Activated T-helper 17 cell treated with anti-CD3 and anti-CD28 coated beads, Interleukin-2, amount 50 U/mL, for 72 hours (primary cell): ENCODE results near the gene AP3S2. TPM values are rescaled to one million over a fixed set of nuclear protein-coding genes. Genes with fewer than 3 reads are reported as not detected.
A peak's percentile ranks its signal among the peaks of the same experiment; 100 is the strongest.

Experiments used
- ATAC-seq: fragments of 150-1000 bp; cut with Tn5 transposase; replicated peaks from 2 replicates; pipeline ENCODE4 v1.10.0; 2021; ENCODE audit warnings: mild to moderate bottlenecking, moderate library complexity
- H3K27ac Mint-ChIP-seq: one replicate; pipeline ENCODE4 v1.8.0; 2022; ENCODE audit warnings: mixed read lengths
- H3K27me3 Mint-ChIP-seq: one replicate; pipeline ENCODE4 v1.8.0; 2022; ENCODE audit warnings: mixed read lengths
- H3K36me3 Mint-ChIP-seq: one replicate; pipeline ENCODE4 v1.8.0; 2022; ENCODE audit warnings: low read depth, mild to moderate bottlenecking, mixed read lengths
- H3K4me1 Mint-ChIP-seq: one replicate; pipeline ENCODE4 v1.8.0; 2022; ENCODE audit warnings: mixed read lengths
- H3K4me3 Mint-ChIP-seq: one replicate; pipeline ENCODE4 v1.8.0; 2022; ENCODE audit warnings: mild to moderate bottlenecking, mixed read lengths
- H3K9me3 Mint-ChIP-seq: one replicate; pipeline ENCODE4 v1.8.0; 2022; ENCODE audit warnings: mixed read lengths
- total RNA-seq, 2 donors: library from RNA; stranded (reverse); gene quantifications; one replicate each; pipeline ENCODE4 v1.2.3, GENCODE V29; 2022

Gene AP3S2
- total RNA-seq, 2 donors from 2014 or later: 14.0 to 16.0 TPM

DNA sequence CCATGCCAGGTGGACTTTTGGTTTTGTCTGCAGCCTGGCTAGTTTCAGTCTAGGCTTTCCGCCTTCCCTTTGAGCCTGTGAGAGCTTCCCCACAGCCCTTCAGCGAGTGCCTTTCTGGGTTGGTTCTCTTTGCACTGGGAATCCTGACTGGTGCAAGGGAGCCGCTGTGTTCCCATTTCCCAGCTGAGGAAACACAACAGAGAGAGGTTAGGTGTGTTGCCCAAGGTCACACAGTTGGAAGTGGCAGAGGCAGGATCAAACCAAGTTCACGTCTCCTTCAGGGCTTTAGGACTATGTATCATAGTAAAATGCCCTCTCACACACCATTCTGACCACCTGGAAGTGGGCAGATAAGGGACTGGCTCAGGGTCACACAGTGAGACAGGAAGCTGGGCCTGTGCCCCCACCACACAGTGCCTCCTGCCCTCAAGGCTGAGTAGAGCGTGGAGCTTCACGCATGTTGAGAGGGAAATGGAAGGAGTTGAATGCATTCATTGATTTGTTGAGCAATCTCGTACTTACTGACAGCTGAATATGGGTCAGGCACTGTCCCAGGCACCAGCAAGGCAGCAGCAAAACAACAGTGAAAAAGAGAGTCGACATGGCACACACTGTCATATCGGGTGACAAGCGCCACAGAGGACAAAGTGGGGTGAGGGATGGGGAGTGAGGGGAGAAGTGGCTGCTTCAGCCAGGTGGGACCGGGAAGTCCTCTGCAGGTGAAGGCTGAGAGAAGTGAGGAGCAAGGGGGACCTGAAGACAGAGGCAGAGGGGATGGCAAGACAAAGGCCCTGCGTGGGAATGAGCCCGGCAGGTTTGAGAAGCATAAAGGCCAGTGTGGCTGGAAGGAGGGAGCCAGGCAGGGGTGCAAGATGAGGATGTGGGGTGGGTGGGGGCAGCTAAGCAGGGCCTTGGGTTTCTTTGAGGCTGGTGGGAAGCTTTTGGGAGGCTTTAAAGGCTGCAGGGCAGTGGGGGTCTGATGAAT lies 66.8 kb downstream of the AP3S2 start:
- Mint-ChIP-seq H3K27me3 (peaks cover 11% of the 10 kb centered on the region), H3K4me1 (peaks cover 5% of the 10 kb centered on the region), H3K4me3 (no peak overlapping the region), H3K36me3 (no peaks in the 10 kb centered on the region), H3K27ac (no peak overlapping the region), H3K9me3 (no peaks in the 10 kb centered on the region)
- ATAC-seq: no peak

DNA sequence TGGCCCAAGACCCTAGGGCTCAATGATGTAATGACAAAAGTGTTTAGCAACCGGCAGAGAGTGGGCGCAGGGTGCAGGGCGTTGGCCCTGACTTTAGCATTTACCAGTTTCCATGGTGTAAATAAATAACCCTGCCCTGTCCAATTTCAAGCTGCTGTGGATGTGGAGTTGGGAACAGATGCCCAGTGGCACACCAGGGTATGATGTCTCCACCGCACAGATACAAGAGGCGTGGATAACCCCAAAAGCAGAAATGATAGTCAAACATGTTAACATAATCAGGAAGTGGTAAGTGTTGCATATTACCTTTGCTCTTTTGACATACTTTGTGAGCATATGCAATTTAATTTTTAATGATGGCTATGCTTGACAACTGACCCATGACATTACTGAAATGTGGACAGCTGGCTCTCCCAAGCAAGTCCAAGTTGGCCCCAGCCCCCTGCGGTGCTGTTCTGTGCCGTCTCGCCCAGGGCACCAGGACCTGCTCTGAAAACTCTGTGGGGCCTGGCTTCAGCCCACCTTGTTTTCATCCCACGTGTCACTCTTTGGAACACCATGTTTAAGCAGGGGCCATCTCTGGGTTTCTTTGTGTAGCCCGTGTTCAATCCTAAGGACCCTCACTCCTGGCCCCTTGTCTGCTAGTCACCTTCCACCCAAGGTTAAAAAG lies 68.4 kb downstream of the AP3S2 start:
- ATAC-seq: no peak
- H3K27me3 Mint-ChIP-seq: peaks cover 16% of the 10 kb centered on the region
- no peak overlapping the region for H3K4me3 Mint-ChIP-seq
- H3K4me1 Mint-ChIP-seq: peaks cover 3% of the 10 kb centered on the region
- no peak overlapping the region for H3K27ac Mint-ChIP-seq
- H3K36me3 Mint-ChIP-seq: no peaks in the 10 kb centered on the region
- H3K9me3 Mint-ChIP-seq: no peaks in the 10 kb centered on the region

DNA sequence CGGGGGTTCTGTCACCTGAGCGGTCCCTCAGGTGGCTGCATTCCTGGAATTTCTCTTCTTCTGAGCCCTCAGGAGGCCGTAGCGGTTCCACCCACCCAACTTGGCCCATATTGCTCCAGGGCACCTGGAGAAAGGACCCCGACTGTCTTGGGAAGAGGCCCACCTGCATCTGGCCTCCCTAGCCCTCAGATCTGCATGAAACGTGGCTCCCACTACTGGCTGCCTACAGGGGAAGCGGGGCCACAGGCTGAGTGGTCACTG lies 69.3 kb downstream of the AP3S2 start:
- Mint-ChIP-seq H3K4me3 (no peak overlapping the region), H3K27me3 (peaks cover 16% of the 10 kb centered on the region), H3K27ac (no peak overlapping the region), H3K4me1 (no peaks in the 10 kb centered on the region), H3K9me3 (no peaks in the 10 kb centered on the region), H3K36me3 (no peaks in the 10 kb centered on the region)
- no peak for ATAC-seq

DNA sequence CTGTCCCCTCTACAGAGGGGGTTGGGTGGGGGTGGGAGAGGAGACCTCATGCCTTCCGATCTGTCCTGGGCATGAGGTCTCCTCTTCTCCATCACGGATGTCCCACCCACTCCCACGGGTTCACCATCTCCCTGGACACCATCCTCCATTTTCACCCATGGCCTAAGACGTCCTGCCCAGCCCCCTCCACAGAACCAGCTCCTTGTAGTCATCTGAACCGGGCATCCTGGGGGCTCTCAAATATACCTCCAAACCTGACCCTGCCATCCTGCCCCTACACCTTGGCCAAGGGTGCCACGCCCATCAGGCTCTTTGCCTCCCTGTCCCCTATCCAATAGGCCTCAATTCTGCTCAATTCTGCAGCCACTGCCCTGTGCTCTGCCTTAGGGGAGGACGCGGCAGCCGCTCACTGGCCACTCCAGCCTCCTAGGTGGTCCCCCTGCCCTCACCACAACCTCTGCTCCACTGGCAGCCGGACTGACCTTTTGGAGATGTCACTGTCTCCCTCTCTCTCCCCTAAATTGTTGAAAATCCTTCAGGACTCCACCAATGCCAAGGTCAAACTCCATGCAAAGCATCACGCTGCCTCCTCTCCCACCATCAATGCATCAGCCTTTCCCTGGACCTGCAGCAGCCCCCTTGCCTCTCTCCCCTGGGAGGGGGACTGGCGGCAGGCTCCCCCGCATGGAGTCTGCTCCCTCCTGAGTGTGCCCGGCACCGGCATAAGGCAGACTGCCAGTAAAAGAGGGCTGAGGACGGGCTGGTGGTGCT lies 69.8 kb downstream of the AP3S2 start:
- Mint-ChIP-seq H3K4me3 (no peak overlapping the region), H3K27me3 (peaks cover 16% of the 10 kb centered on the region)

DNA sequence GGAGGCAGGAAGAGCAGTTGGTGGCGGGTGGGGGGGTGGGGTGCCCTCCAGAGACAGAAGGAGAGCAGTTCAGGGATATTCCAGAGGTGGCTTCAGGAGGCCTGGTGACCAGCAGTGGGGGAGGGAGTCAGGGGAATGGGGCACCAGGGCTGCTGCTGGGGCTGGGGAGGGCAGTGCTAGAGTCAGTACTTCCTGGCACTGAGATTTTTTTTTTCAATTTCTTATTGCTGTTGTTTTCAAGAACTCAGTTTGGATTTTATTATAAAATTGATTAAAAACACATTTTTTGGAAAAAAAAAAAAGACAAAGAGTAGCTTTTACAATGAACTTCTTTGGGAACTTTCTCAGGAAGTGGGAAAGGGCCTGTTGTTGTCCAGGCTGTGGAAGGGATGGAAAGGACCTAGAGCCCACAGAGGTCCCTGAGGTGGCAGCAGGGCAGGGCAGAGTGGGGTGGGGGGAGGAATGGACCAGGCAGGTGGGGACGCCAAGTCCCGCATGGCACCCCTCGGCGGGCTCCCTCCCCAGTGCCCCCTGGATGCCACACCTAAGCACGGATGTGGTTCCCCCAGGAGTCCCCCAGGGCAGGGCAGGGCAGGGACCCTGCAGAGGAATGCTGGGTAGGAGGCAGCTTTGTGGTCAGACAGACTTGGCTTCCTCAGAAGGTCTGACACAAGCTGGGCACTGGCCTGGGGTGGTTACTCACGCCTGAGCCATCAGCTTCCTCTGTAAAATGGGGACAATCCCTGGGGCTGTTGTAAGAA lies 70.7 kb downstream of the AP3S2 start:
- Mint-ChIP-seq H3K9me3 (no peaks in the 10 kb centered on the region), H3K4me3 (no peak overlapping the region), H3K27me3 (peaks cover 18% of the 10 kb centered on the region), H3K27ac (no peak overlapping the region), H3K36me3 (no peaks in the 10 kb centered on the region), H3K4me1 (no peaks in the 10 kb centered on the region)
- ATAC-seq: no peak

More for the DNA sequence above, 69.8 kb downstream of the AP3S2 start:
- Mint-ChIP-seq H3K36me3 (no peaks in the 10 kb centered on the region), H3K9me3 (no peaks in the 10 kb centered on the region), H3K27ac (no peak overlapping the region), H3K4me1 (no peaks in the 10 kb centered on the region)
- ATAC-seq: no peak

DNA sequence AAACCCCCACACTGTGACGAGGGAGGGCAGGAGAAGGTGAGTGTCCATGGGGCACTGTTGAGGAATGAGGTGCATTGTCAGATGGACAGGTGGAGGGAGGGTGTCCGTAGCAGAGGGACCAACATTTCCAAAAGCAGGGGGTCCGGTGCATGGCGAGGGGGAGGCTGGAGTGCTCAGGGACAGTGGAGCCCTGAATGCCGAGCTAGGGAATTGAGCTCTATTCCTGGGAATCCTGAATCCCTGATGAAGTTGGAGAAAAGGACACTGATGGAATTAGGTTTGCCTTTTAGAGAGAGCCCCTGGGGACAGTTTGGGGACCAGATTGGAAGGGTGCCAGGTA lies 71.2 kb downstream of the AP3S2 start:
- no peaks in the 10 kb centered on the region for H3K4me1 Mint-ChIP-seq
- ATAC-seq: no peak
- no peaks in the 10 kb centered on the region for H3K36me3 Mint-ChIP-seq
- H3K27ac Mint-ChIP-seq: no peak overlapping the region
- no peak overlapping the region for H3K4me3 Mint-ChIP-seq
- H3K9me3 Mint-ChIP-seq: no peaks in the 10 kb centered on the region
- peaks cover 21% of the 10 kb centered on the region for H3K27me3 Mint-ChIP-seq

DNA sequence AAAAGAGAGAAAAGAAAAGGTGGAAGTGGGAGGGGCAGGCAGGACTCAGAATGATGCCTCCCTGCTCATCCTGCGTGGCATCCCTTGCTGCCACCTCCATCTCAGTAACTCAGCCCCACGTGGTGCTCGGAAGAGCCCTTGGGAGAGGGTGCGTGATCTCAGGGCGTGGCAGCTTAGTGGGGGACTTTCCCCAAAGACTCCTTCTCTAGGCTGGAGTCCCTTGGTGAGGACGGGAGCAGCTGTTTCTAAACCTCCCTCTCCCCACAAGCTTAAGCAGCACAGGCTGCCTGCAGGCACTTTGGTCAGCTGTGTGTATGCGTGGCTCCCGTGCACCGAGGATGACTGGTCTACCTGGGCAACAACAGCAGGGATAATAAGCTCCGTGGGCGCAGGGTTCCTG lies 71.8 kb downstream of the AP3S2 start:
- Mint-ChIP-seq H3K9me3 (no peaks in the 10 kb centered on the region), H3K4me3 (no peak overlapping the region), H3K27ac (no peak overlapping the region), H3K4me1 (no peaks in the 10 kb centered on the region), H3K27me3 (peaks cover 21% of the 10 kb centered on the region), H3K36me3 (no peaks in the 10 kb centered on the region)
- no peak for ATAC-seq

DNA sequence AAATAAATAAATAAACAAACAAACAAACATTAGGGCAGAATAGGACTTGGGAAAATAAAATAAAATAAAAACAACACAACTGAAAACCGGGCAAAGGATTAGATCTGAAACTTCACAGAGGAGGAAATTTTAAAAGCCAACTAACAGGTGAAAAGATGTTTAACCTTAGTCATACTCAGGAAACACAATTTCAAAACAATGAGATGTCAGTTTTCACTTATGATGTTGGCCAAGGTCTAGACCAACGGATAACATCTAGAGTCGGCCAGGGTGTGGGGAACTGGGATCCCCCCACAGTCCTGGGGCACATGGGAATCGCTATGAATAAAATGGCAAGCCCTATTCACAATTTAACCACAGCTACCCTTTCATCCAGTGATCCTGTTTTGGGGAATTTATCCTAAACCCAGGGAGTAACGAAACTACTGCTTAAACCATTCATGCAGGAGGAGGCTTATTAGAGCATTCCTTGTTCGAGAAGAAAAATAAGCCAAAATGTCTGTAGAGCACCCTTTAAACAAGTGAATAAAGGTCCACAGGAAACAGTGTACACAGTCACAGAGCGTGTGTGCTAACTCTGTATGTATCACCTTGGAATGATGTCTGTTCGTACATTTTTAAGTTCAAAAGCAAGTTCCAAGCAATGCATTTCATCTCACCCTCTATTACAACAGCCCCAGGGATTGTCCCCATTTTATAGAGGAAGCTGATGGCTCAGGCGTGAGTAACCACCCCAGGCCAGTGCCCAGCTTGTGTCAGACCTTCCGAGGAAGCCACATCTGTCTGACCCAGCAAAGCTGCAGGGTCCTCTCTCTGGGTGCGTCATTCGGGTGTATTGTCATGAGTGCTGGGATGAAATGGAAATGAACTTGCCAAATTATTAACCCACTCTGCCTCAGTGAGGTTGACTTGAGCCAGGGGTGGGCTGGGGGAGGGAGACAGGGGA lies 72.9 kb downstream of the AP3S2 start:
- peaks cover 3% of the 10 kb centered on the region for H3K9me3 Mint-ChIP-seq
- ATAC-seq: peak; percentile 46
- no peaks in the 10 kb centered on the region for H3K4me1 Mint-ChIP-seq
- H3K4me3 Mint-ChIP-seq: no peak overlapping the region
- no peak overlapping the region for H3K27ac Mint-ChIP-seq
- peaks cover 30% of the 10 kb centered on the region for H3K27me3 Mint-ChIP-seq
- peaks cover 7% of the 10 kb centered on the region for H3K36me3 Mint-ChIP-seq

DNA sequence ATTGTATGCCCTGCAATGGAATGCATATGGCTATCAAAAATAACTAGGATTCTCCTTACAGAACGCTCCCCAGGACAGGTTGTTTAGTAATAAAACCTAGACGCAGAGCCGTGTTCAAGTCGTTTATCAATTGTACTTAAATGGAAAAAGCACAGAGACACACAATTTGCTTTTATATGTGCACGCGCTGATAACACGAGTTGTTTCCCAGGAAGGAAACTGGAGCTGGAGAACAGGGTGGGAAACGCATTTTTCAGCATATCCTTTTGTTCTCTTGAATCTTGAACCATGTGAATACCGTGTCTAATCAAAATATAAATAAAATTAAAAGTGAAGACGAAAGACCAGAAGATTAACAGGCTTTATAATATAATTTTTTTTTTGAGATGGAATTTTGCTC lies 75.5 kb downstream of the AP3S2 start:
- Mint-ChIP-seq H3K36me3 (peaks cover 14% of the 10 kb centered on the region), H3K27me3 (peaks cover 38% of the 10 kb centered on the region), H3K9me3 (peaks cover 3% of the 10 kb centered on the region), H3K4me3 (no peak overlapping the region), H3K4me1 (no peaks in the 10 kb centered on the region), H3K27ac (no peak overlapping the region)
- ATAC-seq: no peak

DNA sequence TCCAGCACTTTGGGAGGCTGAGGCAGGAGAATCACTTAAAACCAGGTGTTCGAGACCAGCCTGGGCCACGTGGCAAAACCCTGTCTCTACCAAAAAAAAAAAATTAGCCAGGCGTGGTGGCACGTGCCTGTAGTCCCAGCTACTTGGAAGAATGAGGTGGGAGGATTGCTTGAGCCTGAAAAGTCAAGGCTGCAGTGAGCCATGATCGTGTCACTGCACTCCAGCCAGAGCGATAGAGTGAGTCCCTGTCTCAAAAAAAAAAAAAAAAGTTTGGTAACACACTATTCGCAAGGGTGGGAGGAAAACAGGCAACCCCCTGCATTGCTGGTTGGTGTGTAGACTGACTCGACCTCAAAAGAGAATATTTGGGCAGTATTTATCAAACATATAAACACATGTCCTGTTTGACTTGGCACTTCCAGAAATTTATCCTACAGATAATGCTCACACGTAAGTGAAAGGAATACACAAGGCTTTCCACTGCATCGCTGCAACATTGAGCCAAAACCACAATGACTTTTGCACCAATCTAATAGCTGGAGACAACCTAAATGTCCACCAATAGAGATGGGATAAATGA lies 76.0 kb downstream of the AP3S2 start:
- Mint-ChIP-seq H3K27ac (no peak overlapping the region), H3K9me3 (peaks cover 3% of the 10 kb centered on the region), H3K4me3 (no peak overlapping the region), H3K4me1 (no peaks in the 10 kb centered on the region), H3K27me3 (peaks cover 38% of the 10 kb centered on the region), H3K36me3 (peaks cover 14% of the 10 kb centered on the region)
- ATAC-seq: no peak

DNA sequence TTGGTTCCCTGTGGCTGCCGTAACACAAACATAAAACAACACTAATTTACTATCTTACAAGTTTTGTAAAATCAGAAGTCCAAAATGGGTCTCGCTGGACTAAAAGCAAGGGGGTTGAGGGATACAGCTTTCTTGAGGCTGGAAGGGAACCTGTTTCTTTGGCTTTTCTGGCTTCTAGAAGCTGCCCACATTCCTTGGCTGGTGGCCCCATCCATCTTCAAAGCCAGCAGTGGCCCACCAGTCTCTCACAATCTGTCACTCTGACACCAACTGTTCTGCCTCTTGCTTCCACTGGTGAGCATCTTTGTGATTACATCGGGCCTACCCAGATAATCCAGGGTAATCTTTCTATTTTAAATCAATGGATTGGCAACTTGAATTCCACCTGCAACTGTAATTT lies 78.0 kb downstream of the AP3S2 start:
- peaks cover 14% of the 10 kb centered on the region for H3K36me3 Mint-ChIP-seq
- H3K4me3 Mint-ChIP-seq: peak overlapping the region; percentile 73
- H3K4me1 Mint-ChIP-seq: no peaks in the 10 kb centered on the region
- no peak overlapping the region for H3K27ac Mint-ChIP-seq
- peaks cover 3% of the 10 kb centered on the region for H3K9me3 Mint-ChIP-seq
- peaks cover 37% of the 10 kb centered on the region for H3K27me3 Mint-ChIP-seq
- no peak for ATAC-seq

DNA sequence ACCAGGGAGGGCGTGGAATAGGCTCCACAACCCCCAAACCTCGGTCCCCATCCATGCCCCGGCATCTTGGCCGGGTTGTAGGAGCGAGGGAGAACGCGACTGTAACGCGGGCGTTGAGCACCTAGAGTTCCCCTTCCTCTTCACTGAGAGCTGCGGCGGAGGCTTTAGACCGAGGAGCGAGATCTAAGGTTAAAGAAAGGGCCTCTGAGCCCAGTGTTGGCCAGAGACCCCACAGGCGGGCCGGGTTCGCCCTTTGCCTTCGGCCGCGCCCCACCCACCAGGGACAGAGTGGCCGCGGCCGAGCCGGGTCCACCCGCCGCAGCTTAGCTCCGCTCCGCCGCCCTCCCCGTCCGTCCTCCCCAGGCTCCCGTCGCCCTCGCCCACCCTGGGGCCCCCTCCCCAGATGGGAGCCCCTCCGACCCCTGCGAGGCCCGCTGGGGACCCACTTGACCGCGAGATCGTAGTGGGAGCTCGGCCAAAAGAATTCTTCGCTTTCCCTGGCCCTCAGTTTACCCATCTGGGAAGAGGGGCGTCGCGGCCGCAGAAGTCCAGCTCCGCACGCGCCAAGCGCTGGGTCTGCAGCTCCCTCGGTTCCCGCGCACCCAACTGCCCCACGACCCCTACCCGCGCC lies 79.6 kb downstream of the AP3S2 start:
- Mint-ChIP-seq H3K4me3 (no peak overlapping the region), H3K9me3 (peaks cover 3% of the 10 kb centered on the region)
- no peak for ATAC-seq

More for the DNA sequence above, 79.6 kb downstream of the AP3S2 start:
- H3K27me3 Mint-ChIP-seq: peaks cover 37% of the 10 kb centered on the region
- no peak overlapping the region for H3K27ac Mint-ChIP-seq
- H3K4me1 Mint-ChIP-seq: no peaks in the 10 kb centered on the region
- H3K36me3 Mint-ChIP-seq: peaks cover 14% of the 10 kb centered on the region
